Omental fat pad (tissue), 4 donors: ENCODE results near the gene CBARP. TPM values are rescaled to one million over a fixed set of nuclear protein-coding genes. Genes with fewer than 3 reads are reported as not detected.
A peak's percentile ranks its signal among the peaks of the same experiment; 100 is the strongest.
"Not testable (repeated sequence)": the region's sequence is repeated elsewhere in the genome, so short reads cannot be mapped to it uniquely, and the experiment has no call there.

Source experiments
- ATAC-seq: fragments of 150-250 bp; one replicate; pipeline ENCODE4 v1.9.1; 2016; ENCODE audit warnings: mild to moderate bottlenecking, moderate library complexity; ENCODE audit not compliant: low FRiP score
- DNase-seq: peaks from one replicate; pipeline ENCODE4 v3.0.0-alpha.2; 2019; ENCODE audit warnings: low spot score
- CTCF ChIP-seq, 3 donors: fragments of 450-650 bp; IDR thresholded peaks; one replicate each; pipeline ENCODE4 v1.5.1; 2016 to 2017; ENCODE audit warnings: antibody characterized with exemption in 3 of 3, mild to moderate bottlenecking in 3 of 3, moderate library complexity in 2 of 3
- total RNA-seq, 4 donors: library from RNA; depleted of rRNA; stranded (reverse); fragments of >200 nt; gene quantifications; one replicate each; pipeline ENCODE4 v1.1.0, GENCODE V29; 2016

CBARP gene
- total RNA-seq, 4 donors from 2014 or later, result 0.63 to 19.6 (median 2.2) TPM; not detected in 1

- TF ChIP-seq CTCF (IDR thresholded peaks at IDR 0.05), result no peak
- no peak for DNase-seq
- peak; percentile 29 for ATAC-seq
Measured at GRCh38 chr19:1249298-1249989, 11.6 kb upstream of the CBARP start.

GRCh38 chr19:1248786-1249297, 11.0 kb upstream of the CBARP start:
- peak in 2 of 3 donors; percentile 88 to 92 for TF ChIP-seq CTCF (IDR thresholded peaks at IDR 0.05)
- DNase-seq (no peak), ATAC-seq (peak; percentile 13)

GRCh38 chr19:1248139-1248785, 10.5 kb upstream of the CBARP start, which contains the start of gene MIDN:
TSS of gene MIDN (plus strand) at chr19:1248583. CDS start at chr19:1250297, 1,714 bp downstream.
- ATAC-seq (peak; percentile 35), DNase-seq (no peak)

GRCh38 chr19:1247748-1248138, 9.9 kb upstream of the CBARP start:
- ATAC-seq (no peak), DNase-seq (no peak)
- no peak for TF ChIP-seq CTCF (IDR thresholded peaks at IDR 0.05)

More at GRCh38 chr19:1248139-1248785, 10.5 kb upstream of the CBARP start, which contains the start of gene MIDN:
- TF ChIP-seq CTCF (IDR thresholded peaks at IDR 0.05), result no peak

GRCh38 chr19:1246265-1247087, 8.7 kb upstream of the CBARP start:
- DNase-seq, ATAC-seq: not testable (repeated sequence)

GRCh38 chr19:1245494-1246264, 7.9 kb upstream of the CBARP start:
- no peak for DNase-seq
- no peak for ATAC-seq
- no peak for TF ChIP-seq CTCF (IDR thresholded peaks at IDR 0.05)
